ENCODE data around the gene FAM234B. TPM values are rescaled to one million over a fixed set of nuclear protein-coding genes. Genes with fewer than 3 reads are reported as not detected.
"Not testable (repeated sequence)": the region's sequence is repeated elsewhere in the genome, so short reads cannot be mapped to it uniquely, and the experiment has no call there.

The FAM234B gene
- total RNA-seq, 1 experiment from 2014 or later = 4.3 TPM

DNA sequence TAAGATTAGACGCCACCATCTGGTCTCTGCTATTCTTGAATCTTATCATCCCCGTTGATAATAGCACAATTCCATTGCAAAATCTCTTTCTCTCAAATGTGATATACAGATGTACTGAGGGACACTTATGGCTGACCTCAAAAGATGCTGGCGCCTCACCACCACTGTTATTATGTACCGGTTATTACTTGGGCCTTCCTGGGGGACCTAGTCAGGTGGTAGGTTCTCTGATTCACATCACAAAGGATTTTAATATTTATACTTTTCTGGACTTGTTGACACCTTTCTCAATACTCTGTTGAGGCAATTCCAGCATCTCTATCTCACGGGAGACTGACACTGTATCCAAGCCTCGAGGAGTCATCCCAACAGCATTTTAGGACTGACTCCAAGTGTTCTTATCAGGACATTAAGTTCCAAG is 21.3 kb upstream of the FAM234B start:
- no peak for DNase-seq (ENCODE audit: low spot score)

DNA sequence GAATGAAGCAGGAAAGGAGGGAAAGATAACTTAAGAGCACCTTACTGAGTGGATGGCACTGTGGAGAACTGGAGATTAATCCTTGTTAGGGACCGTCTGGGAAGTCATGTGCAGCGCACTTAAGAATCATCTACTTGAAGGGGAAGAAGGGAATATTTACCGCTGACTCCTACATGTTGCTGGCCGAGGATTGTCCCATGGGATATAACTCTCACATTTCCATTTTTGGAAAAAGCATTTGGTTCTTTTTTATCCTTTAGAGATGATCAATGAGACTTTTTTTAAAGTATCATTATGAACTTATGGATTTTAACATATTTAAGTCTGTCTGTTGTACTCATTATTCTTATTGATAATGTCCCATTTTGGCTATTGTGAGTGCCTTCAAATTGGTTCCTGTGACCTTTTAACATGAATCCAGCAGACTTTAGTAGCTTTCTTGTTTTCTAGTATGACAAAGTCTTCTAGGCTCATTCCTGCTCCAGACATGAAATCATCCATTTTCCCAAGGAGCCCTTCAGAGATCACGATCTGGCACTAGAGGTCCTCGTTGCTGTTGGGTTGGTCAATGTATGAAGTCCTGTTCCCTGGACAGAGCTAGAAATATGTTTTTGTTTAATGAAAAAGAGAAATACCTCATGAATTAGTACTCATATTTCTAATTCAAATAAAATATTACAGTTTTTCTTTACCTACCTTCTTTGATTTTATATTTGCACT is 20.2 kb upstream of the FAM234B start:
- no peak for DNase-seq (ENCODE audit: low spot score)

DNA sequence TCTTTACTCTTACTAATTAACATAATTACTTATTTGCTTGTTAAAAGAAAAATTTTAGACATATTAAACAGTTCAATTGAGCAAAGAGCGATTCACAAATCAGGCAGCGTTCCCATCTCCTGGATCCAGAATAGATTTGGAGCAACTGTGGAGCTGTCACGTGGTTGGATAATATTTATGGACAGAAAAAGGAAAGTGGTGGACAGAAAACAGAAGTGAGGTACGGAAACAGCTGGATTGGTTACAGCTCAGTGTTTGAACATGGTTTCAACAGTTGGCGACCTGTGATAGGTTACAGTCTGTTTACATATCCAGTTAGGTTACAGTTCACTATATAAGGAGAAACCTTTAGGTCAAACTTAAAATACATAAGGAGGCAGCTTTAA is 19.7 kb upstream of the FAM234B start:
- no peak for DNase-seq (ENCODE audit: low spot score)

DNA sequence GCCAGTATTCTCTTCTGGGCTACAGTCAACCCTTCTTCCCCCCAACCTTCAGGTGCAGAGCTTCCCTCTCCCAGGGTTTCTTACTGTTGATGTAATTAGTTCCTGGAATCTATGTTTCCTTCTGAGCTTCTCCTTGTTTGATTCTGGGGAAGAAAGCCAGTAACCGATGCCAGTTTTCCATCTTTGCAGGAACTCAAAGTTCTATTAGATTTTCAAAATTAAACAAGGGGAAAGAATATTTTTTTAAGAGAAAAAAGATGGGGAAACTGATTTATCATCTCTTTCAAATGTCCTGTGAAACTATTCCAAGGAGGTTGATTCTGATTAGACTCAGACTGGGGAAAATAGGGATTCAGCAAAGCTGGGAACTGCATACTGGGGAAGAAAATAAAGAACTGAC is 17.9 kb upstream of the FAM234B start:
- no peak for DNase-seq (ENCODE audit: low spot score)

DNA sequence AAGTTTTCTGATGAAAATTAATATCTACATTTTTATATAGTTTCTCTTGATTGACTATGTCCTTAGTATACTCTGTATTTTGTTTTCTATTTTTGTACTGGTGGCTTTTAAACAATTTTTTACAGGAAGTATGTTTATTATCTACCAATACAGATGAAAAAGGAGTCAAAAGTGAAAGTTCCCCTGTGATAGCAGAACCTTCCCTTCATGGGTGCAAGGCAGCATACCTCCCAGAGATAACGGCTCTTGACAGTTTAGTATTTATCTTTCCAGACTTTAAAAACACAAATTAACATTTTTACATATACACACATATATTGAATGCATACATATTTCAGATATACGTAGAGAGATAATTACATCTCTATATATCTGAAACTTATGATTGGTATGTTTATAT is 17.1 kb upstream of the FAM234B start:
- no peak for DNase-seq (ENCODE audit: low spot score)

DNA sequence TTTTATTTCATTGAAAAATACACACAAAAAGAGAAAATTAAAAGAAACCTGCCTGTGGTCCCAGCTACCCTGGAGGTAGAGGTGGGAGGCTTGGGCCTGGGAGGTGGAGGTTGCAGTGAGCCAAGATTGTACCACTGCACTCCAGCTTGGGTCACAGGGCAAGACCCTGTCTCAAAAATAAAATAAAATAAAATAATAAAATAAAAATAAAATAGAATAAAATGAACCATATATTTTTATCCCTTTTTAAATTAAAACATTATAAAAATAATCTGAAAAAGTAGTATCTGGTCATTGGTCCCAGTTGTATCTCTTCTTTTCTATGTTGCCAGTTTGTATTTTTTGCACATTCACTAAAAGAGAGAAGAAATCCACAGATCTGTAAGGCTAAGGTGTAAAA is 16.7 kb upstream of the FAM234B start:
- DNase-seq (ENCODE audit: low spot score) = no peak

DNA sequence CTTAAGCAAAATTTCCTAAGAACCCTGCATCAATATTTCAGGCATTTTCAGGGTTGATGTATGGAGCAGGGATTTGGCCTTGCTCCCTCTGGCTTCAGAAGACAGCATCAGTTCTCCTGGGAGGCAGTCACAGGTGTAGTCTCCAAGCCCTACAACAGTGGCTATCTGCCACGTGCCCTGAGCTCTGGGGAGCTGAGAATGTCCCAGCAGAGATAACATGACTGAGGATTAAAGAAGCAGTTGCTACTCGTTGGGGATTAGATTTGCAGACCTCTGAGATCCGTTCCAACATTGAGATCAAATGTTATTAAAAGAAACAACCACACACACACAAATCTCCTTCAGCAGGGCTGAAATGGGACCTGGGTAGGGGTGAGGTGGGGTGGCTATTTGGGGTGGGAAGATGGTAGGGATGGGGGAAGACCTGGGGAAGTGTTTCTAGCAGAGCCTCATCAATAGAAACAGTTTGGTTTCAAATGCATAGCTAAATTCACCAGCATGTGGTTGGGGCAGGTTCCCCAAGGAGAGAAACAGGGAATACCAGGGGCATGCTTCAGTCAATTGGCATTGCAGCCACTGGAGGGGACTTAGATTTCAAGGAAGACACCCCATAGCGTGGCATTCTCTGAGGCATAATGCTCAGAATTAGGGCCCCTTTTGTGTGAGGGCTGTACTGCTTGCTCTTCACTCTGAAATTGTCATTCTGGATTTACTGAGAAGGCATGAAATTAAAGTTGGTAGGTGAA is 15.2 kb upstream of the FAM234B start:
- no peak for DNase-seq (ENCODE audit: low spot score)

DNA sequence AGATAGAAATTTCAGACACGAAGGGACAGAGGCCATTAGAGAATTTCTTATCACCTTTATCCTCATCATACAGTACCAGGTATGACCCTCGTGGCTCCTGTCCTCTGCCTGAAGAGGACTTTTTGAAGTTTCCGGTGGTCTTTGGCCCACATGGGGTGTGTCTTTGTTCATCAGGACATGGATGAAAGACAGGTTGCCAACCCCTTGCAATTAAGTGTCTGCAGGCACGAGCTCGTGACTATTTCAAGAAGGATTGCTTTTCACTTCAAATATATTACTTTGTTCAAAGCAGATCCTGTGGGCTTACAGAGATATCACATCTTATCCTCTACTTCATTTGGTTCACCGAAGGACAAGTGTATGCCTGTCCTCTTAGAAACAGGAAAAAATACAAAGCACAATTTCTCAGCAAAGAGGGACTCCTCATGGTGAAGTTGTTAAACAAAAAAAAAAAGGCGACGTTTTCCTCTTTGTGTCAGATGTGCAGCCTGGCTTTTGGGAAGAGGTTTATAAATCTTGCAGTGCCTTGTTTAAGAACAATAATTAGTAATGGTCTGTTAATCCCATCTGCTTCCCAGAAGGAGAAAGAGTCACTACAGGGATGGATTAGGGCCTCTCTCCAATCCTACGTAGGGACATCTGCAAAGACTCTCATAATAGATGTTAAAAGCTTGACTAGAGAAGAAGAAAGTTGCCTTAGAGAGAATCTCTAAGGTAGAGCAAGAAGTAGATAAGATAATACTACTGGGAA is 13.5 kb upstream of the FAM234B start:
- DNase-seq (ENCODE audit: low spot score) = no peak

DNA sequence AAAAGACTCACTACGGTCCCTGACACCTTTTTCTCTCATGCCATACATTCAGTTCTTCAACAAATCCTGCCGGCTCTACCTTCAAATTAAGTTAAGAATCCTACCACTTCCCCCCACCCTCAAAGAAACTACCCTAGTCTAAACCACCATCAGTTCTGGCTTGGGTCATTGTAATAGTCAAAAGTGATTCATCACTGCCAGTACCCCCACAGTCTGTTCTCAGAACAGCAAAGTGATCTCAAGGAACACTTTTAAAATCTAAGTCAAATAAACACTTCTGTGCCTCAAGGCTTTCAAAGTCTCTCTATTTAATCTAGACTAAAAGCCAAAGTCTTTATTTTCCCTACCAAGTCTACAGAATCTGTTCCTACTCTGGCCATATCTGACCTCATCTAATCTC is 12.0 kb upstream of the FAM234B start:
- no peak for DNase-seq (ENCODE audit: low spot score)

DNA sequence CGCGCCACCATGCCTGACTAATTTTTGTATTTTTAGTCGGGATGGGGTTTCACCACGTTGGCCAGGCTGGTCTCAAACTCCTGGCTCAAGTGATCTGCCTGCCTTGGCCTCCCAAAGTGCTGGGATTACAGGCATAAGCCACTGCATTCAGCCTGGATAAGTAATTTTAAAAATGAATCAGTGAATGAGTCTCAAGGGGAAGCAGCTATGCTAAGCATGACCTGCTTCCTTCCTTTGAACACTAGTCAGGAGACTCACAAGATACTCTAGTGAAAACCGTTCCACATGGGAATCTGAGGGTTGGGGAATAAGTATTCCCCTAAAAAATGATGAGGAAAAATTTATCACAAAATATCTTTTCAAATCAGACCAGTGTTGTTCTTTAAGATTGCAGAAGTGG is 10.7 kb upstream of the FAM234B start:
- no peak for DNase-seq (ENCODE audit: low spot score)

DNA sequence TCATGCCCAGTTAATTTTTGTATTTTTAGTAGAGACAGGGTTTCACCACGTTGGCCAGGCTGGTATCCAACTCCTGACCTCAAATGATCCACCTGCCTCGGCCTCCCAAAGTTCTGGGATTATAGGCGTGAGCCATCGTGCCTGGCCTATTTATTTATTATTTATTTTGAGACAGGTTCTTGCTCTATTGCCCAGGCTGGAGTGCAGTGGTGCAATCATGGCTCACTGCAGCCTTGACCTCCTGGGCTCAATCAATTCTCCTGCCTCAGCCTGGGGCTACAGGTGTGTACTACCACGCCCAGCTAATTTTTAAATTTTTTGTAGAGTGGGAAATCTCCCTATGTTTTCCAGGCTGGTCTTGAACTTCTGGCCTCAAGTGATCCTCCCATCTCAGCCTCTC is 8.8 kb upstream of the FAM234B start:
- DNase-seq (ENCODE audit: low spot score) = not testable (repeated sequence)

DNA sequence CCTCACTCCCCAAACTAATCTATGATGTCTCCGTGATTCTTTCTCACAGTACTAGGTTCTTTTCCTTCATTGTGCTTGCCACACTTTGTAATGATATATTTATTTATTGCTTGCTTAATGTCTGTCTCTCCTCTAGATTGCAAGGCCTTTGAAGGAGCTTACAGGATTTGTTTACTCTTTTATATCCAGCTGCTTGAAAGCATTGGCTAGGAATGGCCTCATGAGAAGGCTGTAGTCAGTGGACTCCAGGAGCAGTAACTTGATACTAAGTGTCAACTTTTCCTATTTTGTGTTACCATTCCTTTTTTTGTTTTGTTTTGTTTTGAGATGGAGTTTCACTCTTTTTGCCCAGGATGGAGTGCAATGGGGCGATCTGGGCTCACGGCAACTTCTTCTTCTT is 7.3 kb upstream of the FAM234B start:
- DNase-seq (ENCODE audit: low spot score) = no peak

DNA sequence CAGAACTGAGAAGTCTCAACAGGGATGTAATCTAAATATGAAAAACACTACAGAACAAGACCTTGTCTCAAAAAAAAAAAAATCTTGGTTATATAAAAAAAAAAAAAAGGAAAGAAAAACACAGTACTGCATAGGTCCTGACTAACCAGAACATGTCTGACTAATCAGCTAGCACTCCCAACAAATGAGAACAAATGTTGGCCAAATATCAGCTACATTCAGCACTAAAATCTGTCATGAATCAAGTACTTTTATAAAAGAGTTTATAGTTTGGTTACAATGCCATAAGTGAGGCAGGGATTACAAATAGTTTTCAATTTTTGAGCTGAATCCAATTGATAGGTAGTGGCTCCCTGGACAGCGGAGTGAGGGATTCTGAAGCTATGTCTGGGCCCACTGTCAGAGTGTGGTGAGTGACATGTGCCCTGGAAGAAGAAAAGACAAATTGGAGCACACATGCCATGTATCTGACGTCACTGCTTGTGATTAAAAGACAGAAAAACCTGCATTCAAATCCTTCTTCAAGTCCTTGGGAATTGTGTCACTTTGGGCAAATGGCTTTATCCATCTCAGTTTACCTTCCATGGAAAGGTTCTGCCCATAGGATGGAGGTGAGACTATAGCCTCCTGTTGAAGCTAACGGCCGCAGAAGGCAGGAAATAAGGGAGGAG is 5.6 kb upstream of the FAM234B start:
- no peak for DNase-seq (ENCODE audit: low spot score)

DNA sequence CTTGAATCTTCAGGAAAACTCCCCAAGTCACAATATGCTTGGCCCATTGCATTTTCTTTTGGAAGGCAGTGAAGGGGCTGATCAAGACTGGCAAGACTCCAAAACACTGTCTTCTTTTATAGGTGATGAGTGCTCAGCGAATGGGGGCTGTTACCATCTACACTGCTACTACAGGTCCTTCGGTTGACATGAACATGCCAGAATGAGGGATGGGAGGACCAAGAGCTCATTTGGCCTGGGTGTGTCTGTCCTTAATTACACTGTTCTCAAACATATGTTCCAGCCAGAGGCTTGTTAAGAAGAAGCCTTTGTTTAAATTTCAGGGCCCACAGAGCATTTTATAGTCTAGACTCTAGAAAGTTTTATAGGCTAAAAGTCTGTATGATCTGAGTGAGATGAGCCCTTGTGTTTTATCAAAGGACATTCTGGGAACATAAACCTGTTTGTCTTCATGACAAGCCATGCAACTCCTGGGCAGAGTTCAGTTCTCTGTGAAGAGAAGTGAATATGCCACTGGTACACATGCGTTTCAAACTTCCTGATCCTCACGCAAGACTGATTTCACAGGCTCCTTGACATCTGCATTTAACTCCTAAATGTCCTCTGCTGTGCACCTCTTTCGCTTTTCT is 4.7 kb upstream of the FAM234B start:
- no peak for DNase-seq (ENCODE audit: low spot score)

DNA sequence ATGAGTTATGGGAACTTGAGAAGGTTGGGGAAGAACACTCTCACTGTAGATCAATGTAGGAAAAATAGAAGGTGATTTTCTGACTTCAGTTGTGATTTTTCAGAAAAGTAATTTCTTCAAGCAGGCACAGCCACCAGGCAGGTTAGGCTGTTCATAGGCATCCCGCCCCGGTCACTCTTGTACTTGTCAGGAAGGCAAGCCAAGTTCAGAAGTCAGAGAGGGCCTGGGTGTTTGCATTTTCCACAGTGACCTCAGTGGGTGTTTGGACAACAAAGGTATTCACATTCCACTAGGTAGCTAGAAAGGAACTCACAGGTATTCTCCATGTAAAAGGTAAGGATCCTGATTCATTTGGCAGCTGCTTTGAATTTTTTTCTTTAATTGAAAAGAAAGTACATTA is 3.0 kb upstream of the FAM234B start:
- no peak for DNase-seq (ENCODE audit: low spot score)

DNA sequence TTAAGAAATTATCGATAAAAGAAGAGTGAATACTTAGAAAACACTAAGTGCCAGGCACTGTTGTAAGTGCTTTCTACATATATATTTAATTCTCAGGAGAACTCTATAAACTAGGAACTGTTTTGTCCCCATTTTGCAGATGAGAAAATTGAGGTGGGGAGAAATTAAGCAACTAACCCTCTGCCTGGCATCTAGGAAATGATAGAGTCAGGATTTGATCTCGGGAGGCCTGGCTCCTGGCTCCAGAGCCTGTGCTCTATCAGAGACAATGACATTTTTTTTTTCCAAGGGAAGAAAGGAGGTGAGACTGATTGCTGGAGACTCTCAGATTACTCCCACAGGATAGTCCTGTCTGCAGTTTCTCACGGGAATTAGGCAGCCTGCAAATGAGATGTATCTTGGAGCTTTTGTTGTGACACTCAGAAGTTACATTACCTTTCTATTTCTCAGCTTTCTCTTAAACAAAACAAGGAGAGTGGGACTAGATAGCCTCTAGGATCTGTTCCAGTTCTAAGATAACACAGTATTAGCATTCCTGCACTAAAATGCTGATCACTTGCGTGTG is 1.4 kb upstream of the FAM234B start:
- DNase-seq (ENCODE audit: low spot score) = no peak

DNA sequence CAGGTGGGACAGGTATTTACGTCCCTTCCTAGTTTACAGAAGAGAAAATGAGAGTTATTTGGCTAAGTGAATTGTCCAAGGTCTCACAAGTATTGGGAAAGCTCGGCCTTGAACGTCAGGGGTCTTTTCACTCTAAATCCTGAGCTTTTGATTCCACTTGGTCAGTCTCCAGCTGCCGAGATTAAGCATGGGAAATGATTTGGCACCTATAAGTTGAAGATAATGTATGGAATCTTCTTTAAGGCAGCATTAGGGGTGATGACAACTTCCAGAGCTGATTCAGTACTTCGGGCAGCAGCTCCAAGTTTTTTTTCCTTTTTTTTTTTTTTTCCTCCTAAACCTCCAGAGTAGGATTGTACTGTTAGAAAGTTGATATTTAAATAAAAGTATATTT is 722 bp downstream of the FAM234B start:
- no peak for DNase-seq (ENCODE audit: low spot score)

DNA sequence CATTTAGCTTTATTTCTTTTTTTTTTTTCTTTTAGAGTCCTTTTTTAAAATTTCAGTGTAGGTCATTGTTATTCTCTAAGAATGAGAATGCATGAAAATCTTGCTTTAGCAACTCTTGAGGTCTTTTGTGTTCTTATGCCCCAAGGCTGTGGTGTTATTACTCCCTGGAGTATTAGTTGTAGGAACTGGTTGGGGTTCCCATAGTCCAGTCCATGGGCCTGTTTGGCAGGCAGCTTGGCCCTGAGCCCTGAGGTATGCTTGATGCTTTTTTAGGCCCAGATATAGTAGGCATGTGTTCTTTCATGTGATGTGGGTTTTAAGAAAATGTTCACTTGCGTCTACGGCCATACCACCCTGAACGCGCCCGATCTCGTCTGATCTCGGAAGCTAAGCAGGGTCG is 1.6 kb downstream of the FAM234B start:
- DNase-seq (ENCODE audit: low spot score) = no peak

DNA sequence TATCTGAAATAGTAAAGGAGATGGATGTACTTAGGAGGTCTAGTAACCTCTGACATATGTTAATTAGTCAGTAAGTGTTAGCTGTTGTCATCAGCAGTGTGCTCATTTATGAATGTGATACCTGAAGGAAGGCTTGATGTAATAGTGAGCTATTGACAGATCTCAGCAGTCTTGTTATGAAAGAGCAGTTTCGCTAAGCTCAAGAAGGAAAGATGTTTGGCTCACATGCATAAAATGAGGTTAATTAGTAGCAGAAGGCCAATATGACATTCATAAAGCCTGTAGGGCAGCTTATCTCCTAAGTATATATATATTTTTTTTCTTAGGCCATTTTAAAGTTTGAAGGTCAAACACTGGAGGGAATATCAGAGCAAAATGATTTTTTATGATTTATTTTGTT is 2.8 kb downstream of the FAM234B start:
- no peak for DNase-seq (ENCODE audit: low spot score)

DNA sequence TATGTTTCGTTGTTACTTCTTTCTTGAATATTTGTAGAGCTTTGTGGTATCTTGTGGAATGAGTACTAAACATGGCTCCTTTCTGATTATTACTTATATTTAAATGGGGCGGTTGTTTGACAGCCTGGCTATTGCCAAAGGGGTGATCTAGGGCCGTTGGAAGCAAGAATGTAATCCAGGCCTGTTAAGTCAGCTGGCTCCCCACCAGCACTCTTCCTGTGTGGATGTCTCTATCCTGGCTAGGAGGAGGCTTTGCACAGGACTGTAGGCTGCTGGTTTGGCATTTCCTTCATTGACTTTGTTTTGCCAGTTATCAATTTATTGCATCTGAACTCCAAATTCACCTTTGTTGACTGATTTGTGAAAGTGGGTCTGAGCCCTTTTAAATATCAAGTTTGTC is 5.6 kb downstream of the FAM234B start:
- no peak for DNase-seq (ENCODE audit: low spot score)

DNA sequence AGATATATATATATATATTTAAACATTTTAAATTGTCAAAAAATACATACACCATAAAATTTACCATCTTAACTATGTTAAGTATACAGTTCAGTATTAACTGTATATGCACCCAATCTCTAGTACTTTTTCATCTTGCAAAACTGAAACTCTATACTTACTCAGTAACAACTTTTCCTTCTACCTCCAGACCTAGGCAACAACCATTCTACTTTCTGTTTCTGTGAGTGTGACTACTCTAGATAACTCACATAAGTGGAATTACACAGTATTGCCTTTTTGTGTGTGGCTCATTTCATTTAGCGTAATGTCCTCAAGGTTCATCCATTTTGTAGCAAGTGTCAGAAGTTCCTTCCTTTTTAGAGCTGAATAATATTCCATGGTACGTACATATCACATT is 8.2 kb downstream of the FAM234B start:
- no peak for DNase-seq (ENCODE audit: low spot score)

DNA sequence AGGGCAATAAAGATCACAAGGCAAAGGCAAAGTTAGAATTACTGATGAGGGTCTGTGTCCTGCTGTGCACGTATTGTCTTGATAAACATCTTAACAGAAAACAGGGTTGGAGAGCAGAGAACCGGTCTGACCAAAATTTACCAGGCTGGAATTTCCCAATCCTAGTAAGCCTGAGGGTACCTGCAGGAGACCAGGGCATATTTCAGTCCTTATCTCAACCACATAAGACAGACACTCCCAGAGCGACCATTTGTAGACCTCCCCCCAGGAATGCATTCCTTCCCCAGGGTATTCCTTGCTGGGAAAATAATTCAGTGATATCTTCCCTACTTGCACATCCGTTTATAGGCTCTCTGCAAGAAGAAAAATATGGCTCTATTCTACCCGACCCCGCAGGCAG is 9.4 kb downstream of the FAM234B start:
- DNase-seq (ENCODE audit: low spot score) = not testable (repeated sequence)

Measured in A172 (cell line).